Omental fat pad (tissue), 4 donors: ENCODE data around the gene MAP10. TPM values are rescaled to one million over a fixed set of nuclear protein-coding genes. Genes with fewer than 3 reads are reported as not detected.
A peak's percentile ranks its signal among the peaks of the same experiment; 100 is the strongest.
"Not testable (repeated sequence)": the region's sequence is repeated elsewhere in the genome, so short reads cannot be mapped to it uniquely, and the experiment has no call there.

Experiments
- ATAC-seq: fragments of 150-250 bp; one replicate; pipeline ENCODE4 v1.9.1; 2016; ENCODE audit warnings: mild to moderate bottlenecking, moderate library complexity; ENCODE audit not compliant: low FRiP score
- DNase-seq: peaks from one replicate; pipeline ENCODE4 v3.0.0-alpha.2; 2019; ENCODE audit warnings: low spot score
- total RNA-seq, 4 donors: library from RNA; depleted of rRNA; stranded (reverse); fragments of >200 nt; gene quantifications; one replicate each; pipeline ENCODE4 v1.1.0, GENCODE V29; 2016
- TF ChIP-seq, protein P1 (sequence below), 3 donors: fragments of 450-650 bp; IDR thresholded peaks; one replicate each; pipeline ENCODE4 v1.5.1; 2016 to 2017; ENCODE audit warnings: antibody characterized with exemption in 3 of 3, mild to moderate bottlenecking in 3 of 3, moderate library complexity in 2 of 3

The MAP10 gene
- total RNA-seq, 4 donors from 2014 or later = 0.56 to 4.6 (median 1.2) TPM

- TF ChIP-seq, protein P1, sequence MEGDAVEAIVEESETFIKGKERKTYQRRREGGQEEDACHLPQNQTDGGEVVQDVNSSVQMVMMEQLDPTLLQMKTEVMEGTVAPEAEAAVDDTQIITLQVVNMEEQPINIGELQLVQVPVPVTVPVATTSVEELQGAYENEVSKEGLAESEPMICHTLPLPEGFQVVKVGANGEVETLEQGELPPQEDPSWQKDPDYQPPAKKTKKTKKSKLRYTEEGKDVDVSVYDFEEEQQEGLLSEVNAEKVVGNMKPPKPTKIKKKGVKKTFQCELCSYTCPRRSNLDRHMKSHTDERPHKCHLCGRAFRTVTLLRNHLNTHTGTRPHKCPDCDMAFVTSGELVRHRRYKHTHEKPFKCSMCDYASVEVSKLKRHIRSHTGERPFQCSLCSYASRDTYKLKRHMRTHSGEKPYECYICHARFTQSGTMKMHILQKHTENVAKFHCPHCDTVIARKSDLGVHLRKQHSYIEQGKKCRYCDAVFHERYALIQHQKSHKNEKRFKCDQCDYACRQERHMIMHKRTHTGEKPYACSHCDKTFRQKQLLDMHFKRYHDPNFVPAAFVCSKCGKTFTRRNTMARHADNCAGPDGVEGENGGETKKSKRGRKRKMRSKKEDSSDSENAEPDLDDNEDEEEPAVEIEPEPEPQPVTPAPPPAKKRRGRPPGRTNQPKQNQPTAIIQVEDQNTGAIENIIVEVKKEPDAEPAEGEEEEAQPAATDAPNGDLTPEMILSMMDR (IDR thresholded peaks at IDR 0.05) = no peak
- DNase-seq = no peak
- peak; percentile 87 for ATAC-seq
Observed at GRCh38 chr1:232767305-232768074, 37.7 kb upstream of the MAP10 start.

DNA sequence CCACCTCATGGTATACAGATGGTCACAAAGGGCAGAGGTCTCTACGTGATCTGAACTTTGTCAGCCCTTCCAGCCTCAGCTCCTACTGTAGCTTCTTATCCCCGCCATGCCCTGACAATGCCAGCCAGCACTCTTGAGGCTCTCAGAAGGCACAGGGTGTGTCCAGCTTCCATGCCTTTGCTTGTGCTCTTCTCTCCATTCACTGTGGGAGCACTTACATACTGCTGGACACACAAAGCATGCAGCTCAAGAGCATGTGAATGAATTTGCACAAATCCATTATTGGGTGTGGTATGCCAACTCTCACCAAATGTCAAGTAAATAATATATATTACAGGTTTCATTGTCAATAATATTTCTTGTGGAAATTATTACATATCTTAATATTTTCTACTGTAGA, 36.4 kb upstream of the MAP10 start:
- TF ChIP-seq, protein P1 (IDR thresholded peaks at IDR 0.05) = no peak
- ATAC-seq (no peak), DNase-seq (no peak)

DNA sequence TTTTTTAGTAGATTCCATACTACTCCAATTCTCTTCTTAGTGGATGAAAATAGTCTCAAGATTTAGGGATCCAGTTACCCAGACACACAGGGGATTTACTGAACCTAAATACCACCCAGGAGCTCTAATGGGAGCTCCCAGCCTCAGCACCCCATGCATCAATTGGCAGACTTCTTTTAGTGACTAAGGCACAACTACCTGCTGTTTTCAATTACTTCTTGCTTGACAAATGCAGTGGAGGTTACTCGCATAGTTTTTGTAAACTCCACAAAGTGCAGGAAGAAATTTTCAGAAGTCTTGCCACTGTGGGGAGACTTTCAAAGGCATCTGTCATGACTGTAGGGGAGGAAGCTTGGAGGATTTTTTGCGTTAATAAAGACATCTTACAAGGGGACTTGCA, 35.5 kb upstream of the MAP10 start:
- no peak for DNase-seq
- no peak for ATAC-seq
- TF ChIP-seq, protein P1 (IDR thresholded peaks at IDR 0.05) = no peak

DNA sequence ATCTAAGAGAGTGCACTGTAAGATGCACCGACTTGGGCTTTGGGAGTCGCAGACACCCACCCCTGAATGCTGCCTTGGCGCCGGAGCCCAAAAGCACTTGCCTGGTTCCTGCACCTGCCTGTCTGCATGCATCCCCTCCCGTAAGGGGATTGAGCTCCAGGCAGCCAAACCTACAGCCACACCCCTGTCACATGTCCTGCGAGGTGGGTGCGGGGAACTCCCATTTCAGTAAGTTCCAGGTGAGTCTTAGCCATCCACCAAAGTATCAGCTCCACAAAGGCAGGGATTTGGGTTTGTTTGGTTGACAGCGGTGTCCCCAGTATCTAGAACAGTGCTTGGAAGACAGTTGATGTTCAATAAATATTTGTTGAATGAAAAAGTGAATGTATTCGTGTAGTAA, 31.5 kb upstream of the MAP10 start:
- no peak for ATAC-seq
- no peak for DNase-seq
- TF ChIP-seq, protein P1 (IDR thresholded peaks at IDR 0.05) = no peak

DNA sequence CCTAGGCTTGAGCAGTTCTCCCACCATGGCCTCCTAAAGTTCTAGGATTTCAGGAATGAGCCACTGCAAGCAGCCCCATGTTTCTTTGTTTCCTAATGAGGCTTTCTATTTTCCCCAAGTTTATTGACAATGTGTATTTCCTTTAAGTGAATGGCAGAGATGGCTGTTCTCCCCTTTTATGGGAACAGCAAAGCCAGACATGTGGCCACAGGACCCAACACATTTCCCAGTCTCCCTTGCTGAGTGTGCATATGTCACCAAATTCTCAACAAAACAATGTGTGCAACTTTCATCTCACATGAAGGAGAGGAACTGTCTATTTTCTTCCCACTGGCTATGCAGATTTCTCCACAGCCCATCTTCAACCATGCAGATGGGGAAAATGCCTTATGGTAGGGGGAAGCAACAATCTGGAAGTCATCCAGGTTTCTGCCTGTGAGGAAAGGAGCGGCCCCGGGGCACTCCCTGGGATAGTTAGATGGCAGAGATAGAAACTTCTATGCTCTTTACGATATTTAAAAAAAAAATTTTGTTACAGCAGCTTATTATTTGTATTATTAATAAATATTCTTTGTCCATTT, 28.6 kb upstream of the MAP10 start:
- ATAC-seq (no peak), DNase-seq (no peak)
- TF ChIP-seq, protein P1 (IDR thresholded peaks at IDR 0.05) = no peak

DNA sequence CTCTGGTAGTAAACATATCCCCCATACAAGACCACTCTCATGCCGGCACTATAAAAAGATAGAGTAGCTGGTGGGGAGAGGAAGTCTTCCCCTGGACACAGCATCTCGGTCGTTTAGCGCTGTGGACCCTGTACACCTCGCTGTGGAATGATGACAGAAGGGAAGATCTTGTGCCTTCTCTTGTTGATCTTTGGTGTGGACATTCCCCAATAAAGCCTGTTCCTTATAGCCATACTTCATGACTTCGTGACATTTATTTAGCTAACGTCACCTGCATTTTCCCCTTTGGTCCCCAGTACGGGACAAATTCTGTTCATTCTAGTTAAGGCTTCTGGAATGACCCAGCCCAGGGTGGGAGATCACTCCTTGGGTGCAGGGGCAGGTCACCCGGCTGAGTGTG, 24.9 kb upstream of the MAP10 start:
- DNase-seq (no peak), ATAC-seq (no peak)
- TF ChIP-seq, protein P1 (IDR thresholded peaks at IDR 0.05) = no peak

DNA sequence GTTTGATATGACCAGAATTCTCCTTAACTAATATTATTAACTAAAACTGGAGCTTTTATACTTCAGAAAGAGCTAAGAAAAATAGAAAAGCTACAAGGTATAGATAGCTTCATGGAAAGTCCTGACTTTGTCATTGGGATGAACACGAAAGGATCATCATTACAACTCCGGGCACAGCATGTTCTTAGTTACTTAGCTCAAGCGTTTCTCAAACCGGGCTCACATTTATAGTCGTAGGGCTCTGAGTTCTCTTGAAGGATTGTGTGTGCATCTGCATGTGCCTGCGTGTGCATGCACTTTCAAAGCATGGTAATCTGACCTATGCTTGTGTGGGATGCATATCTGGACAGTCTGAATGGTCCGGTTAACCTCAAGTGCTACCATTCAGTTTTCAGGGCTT, 20.4 kb upstream of the MAP10 start:
- DNase-seq (no peak), ATAC-seq (no peak)
- TF ChIP-seq, protein P1 (IDR thresholded peaks at IDR 0.05) = no peak

DNA sequence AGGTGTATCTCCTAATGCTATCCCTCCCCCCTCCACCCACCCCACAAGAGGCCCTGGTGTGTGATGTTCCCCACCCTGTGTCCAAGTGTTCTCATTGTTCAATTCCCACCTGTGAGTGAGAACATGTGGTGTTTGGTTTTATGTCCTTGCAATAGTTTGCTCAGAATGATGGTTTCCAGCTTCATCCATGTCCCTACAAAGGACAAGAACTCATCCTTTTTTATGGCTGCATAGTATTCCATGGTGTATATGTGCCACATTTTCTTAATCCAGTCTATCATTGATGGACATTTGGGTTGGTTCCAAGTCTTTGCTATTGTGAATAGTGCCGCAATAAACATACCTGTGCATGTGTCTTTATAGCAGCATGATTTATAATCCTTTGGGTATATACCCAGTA, 19.6 kb upstream of the MAP10 start:
- not testable (repeated sequence) for ATAC-seq, DNase-seq
